GM13977 (cell line): ENCODE measurements around the gene PIGBOS1.
A peak's percentile ranks its signal among the peaks of the same experiment; 100 is the strongest.
"Not testable (repeated sequence)": the region's sequence is repeated elsewhere in the genome, so short reads cannot be mapped to it uniquely, and the experiment has no call there.

Experiments used
- DNase-seq: peaks from one replicate; pipeline ENCODE4 v3.0.0; 2012; ENCODE audit warnings: low spot score
- CTCF ChIP-seq: IDR thresholded peaks from 2 replicates; pipeline ENCODE4 v1.5.1; 2012; ENCODE audit warnings: mild to moderate bottlenecking, control low read depth; ENCODE audit not compliant: insufficient read depth; ENCODE audit errors: extremely low read depth, missing control alignments
- in situ Hi-C: fragments of 300-500 bp; cut with MboI; formaldehyde crosslinking; loops from one replicate; pipeline ENCODE4 v1.12.0; 2022; ENCODE audit warnings: low sequenced_read_pairs, low pct_unique_long_range_greater_than_20kb, mixed read lengths, inconsistent platforms; ENCODE audit not compliant: unreplicated experiment

The PIGBOS1 gene

GRCh38 chr15:55320238-55320550 lies 1.3 kb upstream of the PIGBOS1 start:
- no peak for TF ChIP-seq CTCF
- DNase-seq, result no peak
- in situ Hi-C loops, result no loop called here

- in situ Hi-C loops, result no loop called here
- no peak for TF ChIP-seq CTCF
- DNase-seq, result peak; percentile 57
These were observed 764 bp upstream of the PIGBOS1 start for GRCh38 chr15:55319537-55320237.

- in situ Hi-C loops, result not testable (repeated sequence)
These were observed 16.1 kb downstream of the PIGBOS1 start for GRCh38 chr15:55302801-55303200.

GRCh38 chr15:55297315-55297714 lies 21.6 kb downstream of the PIGBOS1 start:
- no peak for DNase-seq
- in situ Hi-C loops, result no loop called here
- no peak for TF ChIP-seq CTCF

More at GRCh38 chr15:55302801-55303200, 16.1 kb downstream of the PIGBOS1 start:
- DNase-seq, result not testable (repeated sequence)

GRCh38 chr15:55290528-55291057 lies 28.3 kb downstream of the PIGBOS1 start:
- DNase-seq, result peak; percentile 85
- TF ChIP-seq CTCF, result peak; percentile 93
- in situ Hi-C loops, result loop anchor here (5.0 kb wide), 1 partner anchor 73 kb away; no protein-coding TSS in a partner anchor

- in situ Hi-C loops, result loop anchor here (5.0 kb wide), 1 partner anchor 73 kb away; no protein-coding TSS in a partner anchor
- no peak for TF ChIP-seq CTCF
- DNase-seq, result peak; percentile 91
These were observed 29.0 kb downstream of the PIGBOS1 start, which contains the start of gene RAB27A for GRCh38 chr15:55289746-55290527. Gene RAB27A, minus strand, starts transcription at chr15:55289813. Its CDS starts 54,879 bp downstream, at chr15:55234934.
